HG03064 (cell line): ENCODE results near the gene HSPB8.
"Not testable (repeated sequence)": the region's sequence is repeated elsewhere in the genome, so short reads cannot be mapped to it uniquely, and the experiment has no call there.

Experiments used
- ATAC-seq: cut with Tn5 transposase; IDR thresholded peaks from one replicate; pipeline ENCODE4 v1.9.1; 2021; ENCODE audit warnings: low read depth; ENCODE audit not compliant: unreplicated experiment

Gene HSPB8

DNA sequence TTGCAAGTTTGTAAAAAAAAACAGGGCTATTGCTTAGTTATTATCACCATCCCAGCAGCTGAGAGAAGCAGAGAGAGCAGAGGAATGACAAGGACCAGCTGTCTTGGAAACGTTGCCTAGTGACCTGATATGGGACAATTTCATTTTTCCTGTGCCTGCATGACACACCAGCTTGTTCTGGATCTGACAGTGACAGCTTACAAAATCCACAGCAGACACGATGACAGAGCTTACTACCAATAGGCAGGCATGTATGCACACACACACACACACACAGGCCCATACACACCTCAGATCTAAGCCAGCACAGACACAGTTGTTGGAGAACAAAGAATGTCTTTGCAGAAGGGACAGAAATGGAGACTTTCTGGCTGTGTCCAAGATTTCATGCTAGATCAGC is 25.4 kb downstream of the HSPB8 start:
- ATAC-seq, result no peak

DNA sequence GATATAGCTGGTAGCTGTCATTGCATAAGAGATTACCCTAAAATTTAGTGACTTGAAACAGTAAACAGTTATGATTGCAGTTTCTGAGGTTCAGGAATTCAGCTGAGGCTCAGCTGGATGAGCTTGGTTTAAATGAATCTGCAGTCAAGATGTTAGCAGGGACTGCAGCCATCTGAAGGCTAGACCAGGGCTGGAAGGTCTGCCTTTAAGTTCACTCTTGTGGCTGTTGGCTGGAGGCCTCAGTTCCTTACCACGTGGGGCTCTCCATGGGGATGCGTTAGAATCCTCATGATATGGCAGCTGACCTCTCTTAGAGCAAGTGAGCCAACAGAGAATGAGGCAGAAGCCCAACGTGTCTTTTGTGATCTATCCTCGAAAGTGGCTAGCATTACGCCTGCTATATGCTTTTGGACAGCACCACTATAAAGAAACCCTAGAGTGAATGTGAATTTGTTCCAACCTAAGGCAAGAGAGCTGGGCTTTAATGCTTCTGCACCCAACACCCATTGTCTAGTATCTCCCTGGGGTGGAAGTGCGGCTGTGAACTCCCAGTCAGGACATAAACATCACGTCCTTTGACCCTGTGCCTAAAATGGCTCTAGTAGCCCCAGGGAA is 26.0 kb downstream of the HSPB8 start:
- no peak for ATAC-seq

DNA sequence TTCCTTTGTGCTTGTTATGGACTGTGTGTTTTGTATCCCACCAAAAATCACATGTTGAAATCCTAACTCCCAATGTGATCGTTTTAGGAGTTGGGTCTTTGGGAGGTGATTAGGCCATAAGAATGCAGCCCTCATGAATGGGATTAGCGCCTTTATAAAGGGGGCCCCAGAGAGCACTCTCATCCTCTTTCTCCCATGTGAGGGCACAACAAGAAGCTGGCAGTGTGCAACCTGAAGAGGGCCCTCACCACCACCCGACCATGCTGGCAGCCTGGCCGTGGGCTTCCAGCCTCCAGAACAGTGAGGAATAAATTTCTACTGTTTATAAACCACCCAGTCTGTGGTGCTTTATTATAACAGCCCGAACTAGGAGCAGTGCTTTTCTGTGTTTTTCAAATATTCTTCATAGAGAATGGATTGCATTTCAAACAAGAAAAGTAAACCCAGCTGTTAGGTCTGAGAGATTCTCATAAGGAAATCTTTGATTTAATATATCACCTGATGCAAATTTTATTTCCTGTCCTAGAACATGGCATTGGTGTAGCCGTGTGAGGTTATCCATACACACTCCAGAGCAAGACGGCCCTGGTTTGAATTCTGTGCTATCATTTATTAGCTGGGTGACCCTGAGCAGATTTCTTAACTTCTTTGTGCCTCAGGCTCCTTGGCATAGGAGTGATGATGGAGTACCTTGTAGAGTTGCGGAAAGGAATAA is 27.8 kb downstream of the HSPB8 start:
- no peak for ATAC-seq

DNA sequence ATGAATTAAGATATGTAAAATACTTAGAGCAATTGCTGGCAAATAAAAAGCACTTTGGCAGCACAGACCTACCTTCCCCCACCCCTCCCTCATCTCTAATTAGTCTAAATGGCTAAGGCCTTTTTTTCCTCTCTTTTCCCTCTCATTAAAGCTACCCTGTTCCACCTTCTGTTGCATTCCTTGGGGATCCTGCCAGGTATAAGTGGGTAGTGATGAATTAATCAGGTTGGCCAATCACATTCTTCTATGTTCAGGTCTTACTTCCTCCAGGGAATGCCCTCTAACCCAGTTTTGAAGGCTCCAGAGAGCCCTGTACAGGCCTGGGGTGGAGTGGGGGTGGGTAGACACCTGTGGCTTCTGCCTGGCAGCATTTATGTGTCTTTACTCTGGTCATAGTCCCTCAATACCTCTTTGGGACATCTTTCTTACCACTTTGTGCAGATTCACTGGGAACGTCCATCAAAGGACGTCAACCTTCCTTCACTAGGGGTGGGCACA is 28.4 kb downstream of the HSPB8 start:
- ATAC-seq, result no peak

DNA sequence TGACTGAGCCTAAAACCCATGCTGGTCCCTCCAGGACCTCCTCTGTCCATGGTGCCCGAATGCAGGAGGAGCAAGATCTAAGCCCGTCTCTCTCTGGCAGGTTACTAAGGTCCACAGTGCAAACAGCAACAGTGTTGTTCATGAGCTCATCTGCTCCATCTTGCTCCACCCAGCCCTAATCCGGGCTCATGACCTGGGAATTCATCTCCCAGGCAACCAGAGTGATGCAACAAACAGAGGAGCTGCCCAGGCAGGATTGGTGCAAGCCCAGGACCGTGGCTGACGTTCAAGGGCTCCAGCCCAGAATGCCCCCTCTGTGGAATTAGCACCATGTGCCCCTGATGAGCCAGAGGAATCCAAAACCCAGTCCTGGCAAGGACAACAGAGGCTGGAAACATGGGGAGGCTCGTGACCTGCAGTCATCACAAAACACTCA is 29.9 kb downstream of the HSPB8 start:
- ATAC-seq, result no peak

DNA sequence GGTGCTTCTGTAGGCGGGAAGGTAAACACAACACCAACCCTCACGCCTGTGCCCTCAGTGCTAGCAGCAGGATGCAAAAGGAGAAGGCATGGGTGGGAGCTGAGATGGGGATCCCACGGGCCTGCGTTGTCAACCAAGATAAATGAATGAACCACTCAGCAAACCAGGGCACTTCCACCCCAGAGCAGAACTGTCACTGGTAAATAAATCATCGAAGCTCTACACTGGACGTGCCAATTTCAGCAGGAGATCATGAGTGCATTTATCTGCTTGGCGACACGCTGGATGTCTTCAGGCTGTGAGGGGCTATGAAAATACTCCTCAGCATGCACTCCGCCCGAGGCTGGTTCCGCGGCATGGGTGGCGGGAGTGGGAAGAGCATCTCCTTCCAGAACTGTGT is 33.2 kb downstream of the HSPB8 start:
- ATAC-seq, result no peak

DNA sequence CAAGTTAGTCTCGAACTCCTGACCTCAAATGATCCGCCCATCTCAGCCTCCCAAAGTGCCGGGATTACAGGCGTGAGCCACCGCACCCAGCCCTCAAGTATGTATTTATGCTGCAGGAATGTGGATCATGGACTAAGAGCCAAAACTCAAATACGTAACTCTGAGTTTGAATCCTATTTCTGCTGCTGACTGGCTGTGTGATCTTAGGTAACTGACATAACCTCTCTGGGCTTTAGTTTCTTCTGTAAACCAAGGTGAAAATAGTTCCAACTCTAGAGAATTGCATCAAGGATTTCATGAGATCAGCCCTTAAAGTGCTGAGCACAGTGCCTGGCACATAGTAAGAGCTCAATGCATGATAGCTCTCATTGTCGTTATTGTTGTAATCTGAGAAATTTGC is 37.4 kb downstream of the HSPB8 start:
- ATAC-seq, result no peak

DNA sequence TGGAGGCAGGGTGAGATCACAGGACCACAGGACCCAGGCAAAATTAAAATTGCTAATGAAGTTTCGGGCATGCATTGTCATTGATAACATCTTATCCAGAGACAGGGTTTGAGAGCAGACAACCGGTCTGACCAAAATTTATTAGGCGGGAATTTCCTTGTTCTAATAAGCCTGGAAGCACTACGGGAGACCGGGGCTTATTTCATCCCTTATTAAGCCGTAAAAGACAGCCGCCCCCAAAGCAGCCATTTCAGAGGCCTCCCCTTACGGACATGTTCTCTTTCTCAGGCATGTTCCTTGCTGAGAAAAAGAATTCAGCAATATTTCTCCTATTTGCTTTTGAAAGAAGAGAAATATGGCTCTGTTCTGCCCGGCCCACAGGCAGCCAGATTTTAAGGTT is 40.1 kb downstream of the HSPB8 start:
- ATAC-seq, result not testable (repeated sequence)

DNA sequence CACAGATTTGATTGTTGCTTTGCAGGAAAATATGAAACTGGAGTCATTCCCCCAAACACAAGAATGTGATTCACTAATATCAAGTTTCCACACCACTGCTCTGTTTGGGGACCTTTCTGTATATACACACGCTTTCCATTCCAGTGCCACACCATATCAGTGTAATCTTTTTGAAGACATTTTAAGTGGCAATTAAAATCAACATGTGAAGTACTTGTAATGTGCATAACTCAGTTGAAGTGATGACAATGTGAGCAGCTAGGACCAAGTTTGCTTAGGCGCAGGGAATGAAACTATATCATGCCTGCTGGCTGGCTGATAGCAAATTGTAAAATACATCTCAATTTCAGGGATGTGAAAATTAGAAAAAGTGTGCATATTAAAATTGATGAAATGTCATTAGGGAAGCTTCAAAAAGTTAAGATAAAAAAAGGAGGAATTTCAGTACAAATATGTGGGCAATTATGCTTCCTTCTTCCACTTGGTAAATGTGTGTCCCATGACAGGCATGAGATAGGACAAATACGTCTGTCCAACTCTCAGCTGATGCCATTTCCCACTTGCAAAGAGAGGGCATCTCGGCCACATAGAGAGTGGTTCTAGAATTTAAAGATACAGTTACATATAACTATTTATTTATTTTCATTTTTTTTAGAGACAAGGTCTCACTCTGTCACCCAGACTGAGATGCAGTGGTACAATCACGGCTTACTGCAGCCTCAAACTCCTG is 43.7 kb downstream of the HSPB8 start:
- ATAC-seq, result no peak

DNA sequence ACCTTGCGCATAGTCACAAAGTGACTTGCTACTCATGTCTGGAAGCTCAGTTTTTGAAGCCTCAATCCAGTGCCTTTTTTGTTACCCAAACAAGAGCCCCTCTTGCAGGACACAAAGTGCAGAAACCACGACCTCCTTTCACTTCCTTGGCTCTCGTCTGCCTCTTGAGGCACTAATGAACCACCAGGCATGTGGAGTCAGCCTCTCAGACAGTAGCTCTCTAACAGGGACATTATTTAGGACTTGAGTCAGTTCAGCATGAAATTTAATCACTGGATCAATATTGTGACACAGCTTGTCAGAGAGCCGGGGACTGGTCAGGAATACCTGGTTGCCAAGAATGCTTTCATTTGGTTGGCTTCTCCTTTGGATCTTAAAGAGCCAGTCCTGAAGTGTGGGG is 46.7 kb downstream of the HSPB8 start:
- no peak for ATAC-seq

DNA sequence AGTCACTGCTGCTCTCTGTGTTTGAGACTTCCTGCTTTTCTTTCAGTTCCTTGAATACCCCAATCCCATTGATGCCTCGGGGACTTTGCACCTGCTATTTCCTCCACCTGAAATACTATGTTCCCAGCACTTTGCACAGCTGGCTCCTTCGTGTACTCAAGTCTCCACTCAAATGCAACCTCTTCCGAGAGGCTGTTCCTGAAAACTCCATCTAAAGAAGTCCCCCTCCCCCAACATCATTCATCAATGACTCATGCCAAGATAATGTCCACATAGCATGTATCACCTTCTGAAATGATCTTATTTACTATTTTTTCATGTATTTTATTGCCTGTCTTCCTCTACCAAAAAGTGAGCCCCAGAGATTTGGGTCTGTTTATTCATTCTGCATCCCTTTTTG is 48.6 kb downstream of the HSPB8 start:
- ATAC-seq, result no peak

DNA sequence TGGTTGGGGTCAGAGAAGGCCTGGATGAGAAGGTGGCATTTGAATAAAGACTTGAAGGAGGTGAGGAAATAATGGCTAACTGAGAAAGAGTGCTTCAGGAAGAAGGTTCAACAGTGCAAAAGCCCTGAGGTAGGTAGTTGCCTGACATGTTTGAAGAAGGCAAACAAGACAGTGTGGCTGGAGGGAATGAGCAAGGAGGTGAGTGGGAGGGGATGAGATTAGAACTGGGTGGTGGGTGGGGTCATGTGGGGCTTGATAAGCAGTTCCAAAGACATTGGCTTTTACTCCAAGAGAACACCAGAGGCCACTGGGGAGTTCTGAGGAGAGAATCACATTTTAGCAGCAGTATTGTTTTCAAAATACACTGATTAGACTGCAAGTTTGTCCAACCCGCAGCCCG is 50.5 kb downstream of the HSPB8 start:
- ATAC-seq, result no peak

DNA sequence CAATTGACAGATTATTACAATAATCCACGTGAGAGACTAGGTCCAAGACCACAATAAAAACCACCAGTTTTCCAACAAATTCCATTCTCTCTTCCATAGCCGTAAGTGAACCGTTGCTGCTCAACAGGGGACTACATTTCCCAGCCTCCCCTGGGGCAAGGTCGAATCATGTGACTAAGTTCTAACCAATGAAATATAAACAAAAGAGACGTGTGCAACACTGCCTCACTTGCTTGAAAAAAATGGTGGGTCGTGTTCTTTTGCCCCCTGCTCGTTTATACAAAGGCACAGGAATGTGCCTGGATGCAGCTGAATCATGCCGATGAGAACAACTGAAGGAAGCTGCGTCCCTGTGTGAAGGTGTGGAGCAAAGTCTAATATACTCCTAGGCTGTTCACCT is 51.1 kb downstream of the HSPB8 start:
- no peak for ATAC-seq

DNA sequence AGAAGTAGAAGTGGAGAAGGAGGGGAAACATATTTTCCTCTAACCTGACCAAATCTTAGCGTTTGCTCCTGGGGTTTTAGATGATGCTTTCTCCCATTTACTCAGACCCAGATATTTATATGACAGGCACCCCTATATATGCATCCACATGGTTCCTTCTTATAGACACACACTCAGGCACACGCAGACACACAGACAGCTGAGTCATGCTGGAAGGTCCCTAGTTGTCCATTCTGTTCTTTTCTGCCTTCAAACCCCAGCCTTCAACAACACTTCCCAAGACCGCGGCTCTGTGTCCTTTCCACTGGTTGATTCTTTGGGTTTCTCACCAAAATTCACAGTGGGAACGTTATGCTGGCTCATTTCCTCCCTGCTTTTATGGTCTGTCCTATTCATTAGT is 52.1 kb downstream of the HSPB8 start:
- ATAC-seq, result no peak

DNA sequence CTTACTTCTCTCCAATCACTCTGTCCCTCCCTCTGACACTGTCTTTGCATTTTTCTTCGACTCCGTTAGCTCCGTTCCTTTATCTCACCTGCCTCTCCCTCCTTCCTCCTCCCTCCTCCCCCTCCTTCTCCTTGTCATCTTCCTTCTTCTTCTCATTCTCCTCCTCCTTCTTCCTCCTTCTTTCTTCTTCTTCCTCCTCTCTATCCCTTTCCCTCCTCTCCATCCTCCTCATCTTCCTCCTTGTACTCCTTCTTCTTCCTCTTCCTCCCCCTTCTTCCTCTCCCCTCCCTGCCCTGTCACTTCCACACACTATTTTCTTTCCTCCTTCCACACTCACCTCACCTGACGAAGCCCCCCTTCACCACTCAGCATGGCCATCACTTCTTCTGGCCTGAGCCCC is 53.0 kb downstream of the HSPB8 start:
- no peak for ATAC-seq

DNA sequence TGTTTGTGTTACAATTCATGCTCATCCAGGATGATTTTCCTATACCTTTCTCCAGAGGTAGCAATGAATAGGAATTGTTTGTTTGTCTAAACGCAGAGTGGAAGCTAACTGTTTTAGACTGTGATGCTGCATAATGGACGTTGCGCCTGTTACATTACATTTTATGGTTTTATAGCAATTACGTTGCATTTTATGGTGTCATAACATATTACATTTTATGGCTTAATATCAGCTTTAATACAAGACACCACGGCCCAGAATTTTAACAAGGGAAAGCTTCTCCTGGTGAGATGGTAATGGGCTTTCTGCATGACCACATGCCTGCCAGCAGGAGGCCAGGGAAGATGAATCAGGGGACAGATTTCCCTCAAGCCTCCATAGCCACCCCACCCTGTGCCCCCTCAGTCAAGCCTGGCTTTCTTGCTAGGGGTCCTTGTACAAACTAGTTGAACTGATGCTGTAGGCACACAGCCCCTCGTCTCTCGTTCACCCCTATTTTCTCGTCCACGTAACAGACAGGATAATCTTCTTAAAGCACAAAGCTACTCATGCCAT is 56.5 kb downstream of the HSPB8 start:
- ATAC-seq, result no peak

DNA sequence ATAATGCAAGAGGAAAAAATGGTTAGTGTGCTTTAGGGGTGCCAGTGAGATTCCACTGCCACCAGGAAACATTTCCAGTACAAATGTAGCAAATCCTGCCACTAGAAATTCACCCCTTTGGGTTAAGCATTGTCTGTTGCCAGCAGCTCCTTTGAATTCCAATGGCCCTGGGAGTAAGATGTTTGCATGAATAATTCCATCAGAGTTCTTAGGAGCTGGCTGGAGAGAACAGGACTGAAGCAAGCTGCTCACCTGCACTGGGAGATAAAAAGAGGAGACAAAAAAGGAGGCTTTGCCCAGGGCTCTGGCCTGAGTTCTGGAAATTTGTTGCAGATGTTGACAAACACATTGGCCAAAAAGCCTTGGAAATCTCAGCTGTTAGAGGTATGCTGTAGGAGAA is 57.6 kb downstream of the HSPB8 start:
- ATAC-seq, result no peak

DNA sequence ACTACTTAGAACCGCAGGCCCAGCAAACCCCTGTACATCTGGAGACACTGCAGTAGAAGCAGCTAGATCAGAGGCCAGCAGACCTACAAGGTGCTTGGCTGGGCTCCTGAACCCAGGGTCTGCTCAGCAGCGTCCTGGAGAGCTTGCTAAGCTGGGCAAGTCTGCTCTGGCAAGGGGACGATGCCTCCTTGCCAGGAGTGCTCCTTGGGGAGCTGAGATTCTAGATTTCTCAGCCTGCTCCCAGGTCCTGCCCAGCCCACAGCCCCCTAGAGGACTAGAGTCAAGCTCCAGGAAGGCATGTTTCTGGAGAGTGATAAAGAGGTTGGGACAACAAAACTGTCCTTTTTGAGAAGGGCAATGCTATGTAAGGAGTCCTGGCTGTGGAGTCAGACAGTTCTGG is 60.3 kb downstream of the HSPB8 start:
- no peak for ATAC-seq

DNA sequence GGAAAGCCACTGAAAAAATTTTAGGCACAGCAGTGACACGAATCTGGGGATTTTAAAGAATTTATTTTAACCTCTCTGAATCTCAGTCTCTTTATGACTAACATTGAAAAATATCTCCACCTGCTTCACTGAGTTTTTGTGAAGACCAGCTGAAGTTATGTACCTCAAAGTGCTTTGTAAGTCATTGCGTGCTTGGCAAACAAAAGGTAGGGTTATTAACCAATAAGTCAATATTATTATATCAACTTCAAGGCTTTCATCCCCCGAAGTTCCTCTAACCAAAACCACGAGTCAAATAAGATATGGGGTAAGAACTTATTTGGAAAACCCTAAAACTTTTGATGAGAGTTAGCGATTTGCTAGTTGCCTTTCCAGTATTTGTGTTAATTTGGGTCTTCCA is 62.3 kb downstream of the HSPB8 start:
- no peak for ATAC-seq

DNA sequence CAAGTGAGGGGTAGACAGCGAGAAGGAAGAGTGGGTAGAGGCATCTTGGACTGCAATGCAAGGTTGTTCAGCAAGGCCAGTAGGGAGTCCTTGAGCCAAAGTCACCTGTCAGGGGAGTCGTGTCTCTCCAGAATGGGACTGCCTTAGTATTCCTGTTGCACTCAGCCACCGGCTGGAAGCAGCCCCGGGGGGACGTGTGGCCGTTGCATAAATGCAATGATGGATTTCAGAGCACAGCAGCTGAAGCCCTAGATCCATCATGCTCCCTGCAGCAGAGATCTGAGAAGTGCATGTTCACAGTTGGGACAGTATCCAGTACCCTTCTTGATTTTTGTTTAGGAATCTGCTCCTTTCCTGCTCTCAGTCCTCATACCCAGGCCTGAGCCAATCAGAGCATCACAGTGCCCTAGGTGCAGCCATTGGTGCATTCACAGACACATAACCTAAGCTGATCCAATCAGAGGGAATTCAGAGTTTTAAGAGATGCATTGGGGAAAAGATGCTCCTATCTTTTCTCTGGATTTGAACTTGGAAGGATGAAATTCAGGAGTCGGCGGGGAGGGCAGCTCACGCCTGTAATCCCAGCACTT is 62.9 kb downstream of the HSPB8 start:
- ATAC-seq, result no peak
